ENCODE data around the gene ARSI.

Gene ARSI

DNA sequence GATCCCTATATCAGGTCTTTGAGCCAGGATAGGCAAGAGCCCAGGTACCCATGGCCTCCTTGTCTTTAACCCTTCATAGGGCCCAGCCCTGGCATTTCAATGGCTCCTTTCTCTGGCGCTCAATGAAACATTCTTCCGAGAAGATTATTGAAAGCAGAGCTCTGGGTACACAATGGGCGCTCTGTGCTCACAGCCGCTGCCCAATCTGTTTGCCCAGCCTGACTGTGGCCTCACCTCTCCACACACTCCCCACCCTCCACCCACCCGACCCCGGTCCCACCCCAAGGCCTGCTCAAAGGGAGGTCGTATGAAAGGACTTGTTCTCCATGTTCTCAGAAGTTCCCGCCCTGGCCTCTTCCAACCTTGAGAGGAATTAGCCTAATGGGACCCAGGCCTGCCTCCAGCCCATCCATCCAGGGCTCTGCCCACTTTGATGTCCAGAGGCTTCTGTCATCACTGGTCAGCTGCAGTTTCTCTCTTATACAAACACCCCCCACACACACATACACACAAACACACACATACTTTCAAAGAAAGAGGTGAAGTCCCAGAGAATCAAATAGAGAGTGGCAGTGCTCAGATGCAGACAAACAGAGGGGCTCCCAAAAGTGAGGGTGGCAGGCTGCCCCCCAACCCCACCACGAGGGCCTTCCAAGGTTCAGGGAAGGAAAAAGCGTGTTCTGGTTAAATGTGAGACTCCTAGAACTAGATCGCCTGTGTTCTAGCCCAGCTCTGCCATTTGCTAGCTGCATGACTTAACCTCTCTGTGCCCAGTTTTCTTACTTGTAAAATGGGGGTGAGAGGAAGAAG is 5.1 kb upstream of the ARSI start:
- DNase-seq, result no peak

GRCh38 chr5:150306775-150307174 is 4.1 kb upstream of the ARSI start:
- no peak for DNase-seq

GRCh38 chr5:150305557-150305956 is 2.9 kb upstream of the ARSI start:
- DNase-seq, result no peak

- DNase-seq, result no peak
Measured at GRCh38 chr5:150305095-150305494, 2.4 kb upstream of the ARSI start.

GRCh38 chr5:150304481-150305081 is 1.9 kb upstream of the ARSI start:
- no peak for DNase-seq

GRCh38 chr5:150303660-150304386 is 1.1 kb upstream of the ARSI start:
- no peak for DNase-seq

GRCh38 chr5:150303070-150303615 is 438 bp upstream of the ARSI start:
- DNase-seq, result no peak

- no peak for DNase-seq
Measured at GRCh38 chr5:150301901-150302300, 804 bp downstream of the ARSI start.

- DNase-seq, result peak in 1 of 2 experiments; percentile 45
Measured at GRCh38 chr5:150301170-150301505, 1.6 kb downstream of the ARSI start.

DNA sequence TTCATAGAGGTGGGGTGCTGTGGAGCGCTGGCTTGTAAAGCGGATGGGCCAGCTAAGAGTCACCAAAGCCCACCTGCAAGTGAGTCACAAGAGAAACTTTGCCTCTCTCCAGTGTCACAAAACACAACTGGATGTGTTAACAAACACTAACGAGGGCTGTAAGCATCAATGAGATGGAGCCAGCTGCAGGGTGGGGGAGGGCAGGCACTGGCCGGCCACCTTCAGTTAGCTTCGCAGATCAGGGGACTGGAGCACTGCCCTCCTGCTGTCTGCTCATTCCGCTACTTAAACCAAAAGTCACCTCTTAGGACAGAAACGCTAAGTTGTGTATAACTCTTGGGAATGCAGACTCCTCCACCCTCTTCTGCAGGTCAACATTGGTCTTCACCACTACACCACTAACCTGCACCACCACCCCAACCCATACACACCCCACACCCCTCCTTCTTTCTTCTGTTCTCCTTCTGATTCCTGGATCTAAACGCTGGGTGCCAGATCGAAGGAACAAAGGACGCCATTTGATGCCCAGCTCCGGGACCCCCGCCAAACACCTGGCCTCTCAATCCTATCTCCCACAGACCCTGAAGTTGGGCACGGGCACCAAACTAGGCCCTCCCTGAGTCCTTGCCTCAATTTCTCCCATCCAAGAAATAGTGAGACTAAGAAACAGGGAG is 2.1 kb downstream of the ARSI start:
- no peak for DNase-seq

- no peak for DNase-seq
Measured at GRCh38 chr5:150299571-150300327, 3.0 kb downstream of the ARSI start.

- DNase-seq, result no peak
Measured at GRCh38 chr5:150298701-150299451, 3.8 kb downstream of the ARSI start.

DNA sequence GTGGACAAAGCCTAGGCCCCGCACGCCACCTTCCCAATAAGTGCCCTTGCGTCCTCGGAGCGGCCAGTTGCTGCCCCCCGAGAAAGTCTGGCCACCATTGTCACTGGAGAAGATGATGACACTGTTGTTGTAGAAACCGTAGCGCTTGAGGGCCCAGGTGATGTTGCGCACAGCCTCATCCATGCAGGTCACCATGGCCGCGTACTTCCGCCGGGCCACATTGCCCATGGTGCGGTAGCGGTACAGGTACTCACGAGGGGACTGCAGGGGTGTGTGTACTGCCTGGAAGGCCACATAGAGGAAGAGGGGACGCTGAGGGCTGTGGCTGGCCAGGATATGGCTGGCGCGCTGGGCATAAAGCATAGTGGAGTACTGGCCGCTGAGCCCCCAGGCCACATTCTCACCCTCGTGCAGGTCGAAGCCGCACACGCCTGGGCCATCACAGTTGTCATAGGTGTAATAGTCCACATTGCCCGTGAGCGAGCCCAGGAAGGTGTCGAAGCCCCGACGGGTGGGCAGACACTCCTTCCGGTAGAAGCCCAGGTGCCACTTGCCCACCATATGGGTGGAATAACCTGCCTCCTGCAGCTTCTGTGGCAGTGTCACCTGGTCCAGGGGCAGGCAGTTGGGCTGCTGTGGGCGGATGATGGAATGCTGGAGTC is 4.6 kb downstream of the ARSI start:
- DNase-seq, result no peak

DNA sequence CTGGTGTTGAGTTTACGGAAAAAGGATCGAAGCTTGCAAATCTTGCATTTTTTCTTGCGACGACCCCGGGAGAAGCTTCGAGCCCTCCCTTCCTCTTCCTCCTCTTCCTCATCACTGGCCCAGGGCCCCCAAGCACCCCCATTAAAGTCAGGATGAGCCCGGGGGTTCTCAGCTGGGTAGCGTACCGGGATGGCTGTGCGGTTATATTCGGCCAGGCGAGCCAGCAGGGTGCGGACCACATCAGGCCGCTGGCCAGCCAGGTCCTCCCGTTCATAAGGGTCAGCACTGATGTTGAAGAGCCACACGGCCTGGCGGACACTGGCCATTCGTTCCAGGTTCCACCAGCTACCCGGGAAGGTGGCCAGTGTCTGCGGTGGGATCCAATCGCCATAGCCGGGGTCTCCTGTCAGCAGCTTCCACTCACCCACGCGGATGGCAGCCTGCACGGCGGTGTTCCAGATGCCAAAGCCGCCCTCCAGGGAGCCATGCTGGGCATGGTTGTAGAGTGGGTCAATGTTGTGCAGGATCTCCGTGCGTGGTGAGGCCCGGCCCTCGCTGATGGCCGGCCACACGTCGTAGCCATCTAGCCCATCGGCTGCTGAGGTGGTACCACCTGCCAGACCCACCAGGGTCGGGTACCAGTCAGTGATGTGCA is 5.3 kb downstream of the ARSI start:
- no peak for DNase-seq

- DNase-seq, result no peak
Measured at GRCh38 chr5:150296496-150296895, 6.2 kb downstream of the ARSI start.

GRCh38 chr5:150295741-150296486 is 6.8 kb downstream of the ARSI start:
- no peak for DNase-seq

- peak in 1 of 2 experiments; percentile 32 for DNase-seq
Measured at GRCh38 chr5:150295172-150295634, 7.5 kb downstream of the ARSI start.

DNA sequence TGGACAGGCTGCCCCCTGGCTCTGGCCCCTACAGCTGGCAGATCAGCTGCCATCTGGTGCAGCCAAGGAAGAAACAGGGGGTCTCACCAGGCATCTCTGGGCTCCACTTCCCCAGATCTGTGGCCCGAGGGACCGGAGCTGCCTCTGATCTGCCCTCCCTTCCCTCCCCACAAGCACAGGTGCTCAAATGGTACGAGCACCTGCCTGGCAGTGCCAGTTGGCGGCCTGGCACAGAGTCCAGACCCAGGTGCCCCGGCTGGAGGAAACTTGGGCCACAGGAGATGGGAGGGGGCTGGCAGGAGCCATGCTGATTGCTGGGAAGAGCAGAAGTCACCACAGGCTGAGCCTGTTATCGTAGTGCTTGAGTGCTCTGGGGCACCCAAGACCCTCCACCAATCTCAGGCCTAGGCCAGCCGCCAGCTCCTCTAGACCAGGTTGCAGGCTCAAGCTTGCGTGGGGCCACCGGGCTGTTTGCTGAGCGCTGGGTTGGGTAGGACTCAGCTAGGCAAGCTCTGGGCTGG is 8.1 kb downstream of the ARSI start:
- DNase-seq, result no peak

Measured in NCI-H446 (cell line).